Stimulated activated CD4-positive, alpha-beta T cell treated with anti-CD3 and anti-CD28 coated beads, Interleukin-15, amount 100 ng/mL, for 1 hour (primary cell): Measurements from ENCODE around the gene TRHDE.

ENCODE experiments used
- DNase-seq, 2 donors: peaks; one replicate each; pipeline ENCODE4 v3.0.0-alpha.2; 2020; ENCODE audit warnings: low read depth in 1 of 2, low spot score in 1 of 2

TRHDE gene

GRCh38 chr12:72307229-72307628, 35.1 kb downstream of the TRHDE start:
- DNase-seq: no peak

GRCh38 chr12:72311946-72312345, 39.8 kb downstream of the TRHDE start:
- no peak for DNase-seq

- no peak for DNase-seq
These were observed 41.6 kb downstream of the TRHDE start for GRCh38 chr12:72313806-72314205.

DNA sequence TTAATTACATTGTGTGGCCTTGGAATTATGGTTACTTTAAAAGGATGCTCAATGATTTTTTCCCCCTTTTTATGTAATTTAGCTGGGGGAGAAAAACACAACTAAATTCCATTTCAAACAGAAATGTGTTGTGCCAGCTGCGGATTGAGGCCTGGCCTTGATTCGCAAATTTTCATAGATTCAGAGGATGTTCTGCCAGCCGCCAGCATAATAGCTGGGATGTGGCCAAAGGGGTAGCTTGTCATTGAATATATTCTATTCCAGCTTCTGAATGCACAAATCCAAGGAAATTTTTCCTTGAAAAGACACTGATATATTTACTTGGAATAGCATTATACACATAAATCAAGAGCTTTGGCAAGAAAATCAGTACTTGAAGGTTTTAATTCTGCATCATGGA, 43.7 kb downstream of the TRHDE start:
- no peak for DNase-seq

DNA sequence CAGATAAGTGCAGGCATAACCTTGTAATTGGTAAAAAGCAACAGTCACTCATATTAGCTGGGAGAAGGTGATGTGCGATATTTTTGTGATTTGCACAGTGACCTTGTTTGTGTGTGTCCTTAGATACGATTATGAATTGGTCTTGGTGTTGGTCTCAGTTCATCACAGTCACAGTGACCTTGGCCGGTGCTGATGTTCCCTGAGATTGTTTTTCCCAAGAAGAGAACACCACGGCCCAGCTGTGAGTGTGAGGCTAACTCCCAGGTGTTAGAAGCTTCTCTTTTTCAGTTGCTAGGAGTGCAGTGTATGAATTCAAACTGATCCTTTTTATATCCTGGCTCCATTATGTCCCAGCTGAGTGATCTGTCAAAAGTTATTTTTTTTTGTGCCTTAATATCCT, 46.2 kb downstream of the TRHDE start:
- no peak for DNase-seq

DNA sequence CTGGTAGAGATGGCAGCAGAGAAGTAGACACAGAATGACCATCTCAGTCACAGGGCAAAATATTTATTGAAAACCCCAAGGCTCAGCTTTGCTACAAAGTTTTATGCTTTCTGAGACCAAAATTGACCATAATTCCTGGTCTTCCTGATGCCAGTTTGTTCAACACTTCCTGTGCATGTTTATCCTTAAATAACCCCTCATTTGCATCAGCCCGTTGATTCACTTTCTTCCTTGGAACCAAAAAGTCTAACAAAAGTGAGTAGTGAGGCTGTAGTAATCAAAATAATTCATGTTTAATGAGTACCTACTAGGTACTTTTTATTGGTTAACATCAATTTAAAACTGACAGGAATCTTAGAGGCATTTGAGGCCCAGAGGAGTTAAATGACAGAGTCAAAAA, 51.7 kb downstream of the TRHDE start:
- no peak for DNase-seq

DNA sequence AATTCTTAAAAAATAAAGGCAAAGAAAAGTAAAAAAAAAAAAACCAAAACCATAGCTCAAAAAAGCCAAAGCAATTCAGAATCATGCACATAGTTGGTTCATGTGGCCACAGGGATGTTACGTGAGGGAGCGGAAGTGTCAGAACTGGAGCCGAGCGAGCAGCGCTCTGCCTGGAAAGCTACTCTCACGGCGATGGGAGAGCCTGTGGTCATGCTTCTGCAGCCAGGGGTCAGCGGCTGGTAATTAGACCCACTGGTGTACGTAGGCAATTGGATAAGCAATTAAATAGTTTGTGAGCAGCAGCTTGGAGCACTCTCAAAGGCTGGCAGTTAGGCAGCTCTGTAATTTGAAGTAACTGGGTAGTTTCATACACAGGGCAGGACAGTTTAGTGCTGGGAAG, 58.1 kb downstream of the TRHDE start:
- DNase-seq: no peak

GRCh38 chr12:72330784-72331183, 58.6 kb downstream of the TRHDE start:
- DNase-seq: no peak

DNA sequence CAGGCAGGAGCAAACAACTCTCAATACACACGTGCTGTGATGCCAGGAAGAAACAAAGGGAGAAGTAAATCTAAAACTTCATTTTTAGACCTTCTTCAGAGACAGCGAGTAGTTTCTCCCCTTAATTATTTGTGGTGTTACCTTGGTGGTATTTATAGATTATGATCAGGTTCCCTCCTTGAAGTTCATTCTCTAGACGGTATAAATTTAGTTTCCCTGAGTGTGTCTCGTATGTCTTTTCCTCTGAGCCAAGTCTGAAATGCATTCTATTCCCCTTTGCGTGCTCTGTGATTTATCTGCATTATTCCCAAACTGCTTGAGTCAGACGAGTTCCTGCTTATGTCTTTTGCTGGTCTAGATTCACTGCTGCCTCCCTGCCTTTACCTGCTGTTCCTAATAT, 65.2 kb downstream of the TRHDE start:
- DNase-seq: no peak

DNA sequence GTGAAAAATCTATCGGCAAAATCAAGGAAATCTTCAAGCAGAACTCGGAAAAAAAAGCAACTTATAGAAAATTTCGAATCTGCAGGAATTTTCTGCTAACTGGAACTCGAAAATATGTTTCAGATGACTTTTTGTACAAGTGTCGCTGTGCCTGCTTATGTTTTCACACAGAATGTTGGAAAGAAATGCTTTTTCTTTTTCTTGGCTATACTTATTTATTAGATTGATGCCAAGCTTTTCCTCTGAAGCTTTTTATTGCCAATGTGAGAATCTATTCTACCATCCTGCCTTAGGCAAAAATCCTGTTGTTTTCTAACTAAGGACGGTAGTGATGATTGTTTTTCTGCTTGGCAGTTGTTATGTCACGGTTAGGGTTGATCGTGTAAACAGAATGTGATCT, 65.8 kb downstream of the TRHDE start:
- DNase-seq: no peak

GRCh38 chr12:72338437-72338836, 66.3 kb downstream of the TRHDE start:
- no peak for DNase-seq

DNA sequence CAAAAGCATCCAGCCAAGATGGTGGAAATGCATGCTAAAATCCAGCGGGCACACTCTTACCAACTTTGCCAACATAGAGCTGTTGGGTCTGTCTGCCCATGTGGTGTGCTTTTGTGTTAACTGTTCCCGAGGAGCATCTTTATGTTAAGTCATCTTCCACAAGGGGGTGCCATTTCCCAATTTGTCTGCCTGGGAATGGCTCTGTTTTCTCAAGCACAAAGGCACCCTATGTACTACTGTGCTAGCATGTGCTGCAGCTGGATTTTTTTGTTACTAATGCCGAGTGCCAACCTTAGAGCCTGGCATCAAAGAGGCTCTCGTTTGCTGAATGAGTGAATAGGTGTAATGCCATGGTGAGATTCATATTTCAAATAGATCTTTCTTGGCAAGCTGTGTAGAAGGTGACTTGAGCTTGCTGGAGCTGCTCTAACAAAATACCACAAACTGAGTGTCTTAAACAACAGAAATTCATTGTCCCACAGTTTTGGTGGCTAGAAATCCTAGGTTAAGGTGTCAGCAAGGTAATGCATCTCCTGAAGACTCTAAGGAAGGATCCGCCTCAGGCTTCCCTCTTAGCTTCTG, 74.3 kb downstream of the TRHDE start:
- DNase-seq: no peak

GRCh38 chr12:72349491-72349890, 77.3 kb downstream of the TRHDE start:
- no peak for DNase-seq

DNA sequence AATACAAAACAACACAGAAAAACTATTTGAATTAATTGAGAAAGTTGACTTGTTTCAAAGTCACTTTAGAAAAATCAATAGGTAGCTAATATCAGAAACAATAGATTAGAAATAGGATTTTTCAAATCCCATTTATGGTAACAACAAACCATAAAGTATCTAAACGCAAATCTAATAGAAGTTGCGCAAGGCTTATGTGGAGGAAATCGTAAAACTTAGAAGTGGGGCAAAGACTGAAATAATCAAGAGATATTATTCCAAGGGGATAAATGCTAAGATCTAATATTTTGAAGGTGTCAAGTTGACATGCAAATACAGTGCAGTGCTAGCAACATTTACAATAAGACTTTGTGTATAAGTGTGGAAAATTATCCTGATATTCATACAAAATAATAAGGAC, 87.2 kb downstream of the TRHDE start:
- no peak for DNase-seq

DNA sequence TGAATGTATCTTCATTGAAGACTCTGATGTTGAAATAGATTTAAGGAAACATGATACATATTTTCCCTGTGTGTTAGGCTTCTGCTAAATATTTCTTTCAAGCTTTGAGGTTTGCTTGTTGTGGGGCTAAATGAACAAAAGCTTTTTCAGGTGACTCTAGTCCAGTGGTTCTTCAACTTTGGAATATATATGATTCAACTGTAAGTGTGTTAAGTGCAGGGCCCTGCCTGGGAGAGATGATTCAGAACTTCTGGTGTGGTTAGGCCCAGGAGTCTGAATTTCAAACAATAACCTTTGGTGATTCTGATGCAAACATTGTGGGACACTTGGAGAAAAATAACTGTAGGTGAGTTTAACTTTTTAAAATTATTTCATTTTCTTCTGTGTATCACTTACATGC, 93.0 kb downstream of the TRHDE start:
- DNase-seq: no peak

DNA sequence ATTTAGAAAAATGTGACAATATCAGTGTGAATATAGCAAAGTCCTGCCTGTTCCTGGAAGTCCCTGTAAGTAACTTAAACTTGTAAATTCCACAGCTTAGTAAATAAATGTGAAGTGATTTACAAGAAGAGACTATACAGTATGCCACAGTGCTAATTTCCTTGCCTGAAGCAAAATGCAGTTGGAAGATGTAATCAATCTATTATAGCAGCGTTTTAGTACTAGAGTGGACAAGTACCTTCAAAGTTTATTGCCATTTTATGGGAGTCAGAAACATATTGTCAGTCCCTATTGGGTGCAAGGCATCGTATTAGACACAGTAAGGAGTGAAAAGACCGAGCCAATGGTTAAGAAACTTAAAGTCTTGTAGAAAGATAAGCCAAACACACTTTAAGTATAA, 94.1 kb downstream of the TRHDE start:
- DNase-seq: no peak

DNA sequence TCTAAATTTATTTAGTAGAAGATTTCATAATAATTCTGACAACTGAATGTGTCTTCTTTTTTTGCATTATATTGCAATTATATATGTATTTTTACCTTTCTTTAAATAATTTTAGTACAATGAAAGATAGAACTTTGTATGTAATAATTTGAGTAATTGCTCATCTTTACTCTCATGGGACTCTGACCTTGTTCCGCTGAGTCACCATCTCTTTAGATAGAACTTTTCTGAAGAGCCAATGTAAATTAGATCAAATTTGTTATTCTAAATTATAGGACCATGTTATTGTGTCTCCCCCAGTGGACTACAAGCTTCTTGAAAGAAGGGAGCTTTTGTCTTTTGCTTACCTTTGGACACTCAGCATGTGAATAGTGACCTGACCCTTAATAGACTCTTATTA, 96.1 kb downstream of the TRHDE start:
- no peak for DNase-seq

GRCh38 chr12:72368719-72369422, 96.7 kb downstream of the TRHDE start:
- no peak for DNase-seq

- no peak for DNase-seq
These were observed 97.3 kb downstream of the TRHDE start for GRCh38 chr12:72369423-72369959.

GRCh38 chr12:72380441-72380840, 108.3 kb downstream of the TRHDE start:
- DNase-seq: no peak

- DNase-seq: no peak
These were observed 116.2 kb downstream of the TRHDE start for GRCh38 chr12:72388322-72388721.

- DNase-seq: no peak
These were observed 118.0 kb downstream of the TRHDE start for GRCh38 chr12:72390146-72390545.

DNA sequence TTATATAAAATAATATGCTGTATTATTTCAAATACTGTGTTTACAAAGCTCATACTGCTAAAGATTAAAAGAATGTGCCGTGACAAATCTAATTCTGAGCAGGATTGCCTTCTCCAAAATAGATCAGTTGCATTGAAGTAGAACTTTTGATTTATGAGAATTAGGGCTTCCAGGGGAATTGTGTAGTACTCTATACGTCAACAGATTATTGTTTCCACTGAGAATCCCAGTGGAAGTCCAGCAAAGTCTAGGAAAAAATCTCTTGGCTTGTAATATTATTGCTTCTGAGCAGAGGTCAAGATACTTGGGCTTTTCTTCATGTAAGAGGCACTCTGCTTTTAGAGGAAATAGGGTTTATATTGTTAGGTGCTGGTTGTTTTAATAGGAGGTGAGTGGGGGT, 133.9 kb downstream of the TRHDE start:
- DNase-seq: no peak
